Kidney (tissue), 14 donors: ENCODE measurements around the gene UBE2D2. TPM values are rescaled to one million over a fixed set of nuclear protein-coding genes. Genes with fewer than 3 reads are reported as not detected.

Source experiments
- DNase-seq, 5 donors: peaks; one replicate each; pipeline ENCODE4 v3.0.0-alpha.2; 2013 to 2020
- FAIRE-seq: peaks from 2 replicates; lab custom pipeline; 2012; peaks lifted over from hg19 to GRCh38; lab: Jason Lieb, UNC
- H3K27ac ChIP-seq, 2 donors: one replicate each; pipeline ENCODE4 v1.7.0; 2013; ENCODE audit warnings: low read depth in 2 of 2, low read length in 2 of 2, inconsistent platforms in 1 of 2
- H3K27me3 ChIP-seq: one replicate; pipeline ENCODE4 v1.7.1; 2013; ENCODE audit warnings: low read length, inconsistent platforms; ENCODE audit not compliant: control insufficient read depth, insufficient read depth
- H3K36me3 ChIP-seq, 3 donors: one replicate each; pipeline versions ENCODE4 v1.7.0 to v1.7.1; 2013; ENCODE audit warnings: low read length in 3 of 3, control low read depth in 1 of 3, inconsistent platforms in 1 of 3; ENCODE audit not compliant: insufficient read depth in 3 of 3, control insufficient read depth in 2 of 3
- H3K4me1 ChIP-seq, 3 donors: one replicate each; pipeline versions ENCODE4 v1.7.0 to v1.7.1; 2013; ENCODE audit warnings: low read length in 3 of 3, inconsistent platforms in 1 of 3, low read depth in 1 of 3; ENCODE audit not compliant: control insufficient read depth in 2 of 3, insufficient read depth in 2 of 3
- H3K4me3 ChIP-seq, 3 donors: one replicate each; pipeline versions ENCODE4 v1.7.0 to v1.8.1; 2013; ENCODE audit warnings: low read length in 3 of 3, control low read depth in 1 of 3, inconsistent platforms in 1 of 3
- H3K9ac ChIP-seq, 3 donors: one replicate each; pipeline versions ENCODE4 v1.7.0 to v1.7.1; 2013; ENCODE audit warnings: low read length in 3 of 3, control low read depth in 1 of 3, inconsistent platforms in 1 of 3
- H3K9me3 ChIP-seq, 3 donors: one replicate each; pipeline versions ENCODE4 v1.7.0 to v1.7.1; 2013; ENCODE audit warnings: low read length in 3 of 3, control low read depth in 1 of 3, inconsistent platforms in 1 of 3; ENCODE audit not compliant: control insufficient read depth in 2 of 3, insufficient read depth in 1 of 3
- CTCF ChIP-seq: IDR thresholded peaks from 3 replicates; pipeline ENCODE4 v1.5.1; 2012; ENCODE audit warnings: mild to moderate bottlenecking, moderate library complexity, borderline replicate concordance; ENCODE audit not compliant: insufficient read depth; ENCODE audit errors: extremely low read depth
- intact Hi-C: fragments of 100-400 bp; cut with DNase I; formaldehyde crosslinking; loops from one replicate; pipeline ENCODE4 v1.11.1; 2022
- polyA plus RNA-seq: library from polyadenylated mRNA; stranded (reverse); fragments of 350-450 nt; fragmentation: Illumina TruSeq; extraction: RNeasy Lipid Tissue Mini Kit (QIAGEN cat#74804); gene quantifications from one replicate; pipeline ENCODE4 v1.2.3, GENCODE V29; 2014; ENCODE audit warnings: low read depth, low replicate concordance; ENCODE audit not compliant: insufficient read depth
- total RNA-seq: library from RNA; stranded (reverse); fragmentation: NEBNext Ultra II Directional; extraction: Animal tissue kit (Norgen Biotek cat#: 25700); gene quantifications from one replicate; pipeline ENCODE4 v1.2.1, GENCODE V29; 2021
- donor health status: control.
- donor health status: control.
- donor health status: control.
- donor health status: control.
- donor health status: control.
- donor health status: DM: yes; HTN: yes; CAD: no.
- donor health status: Normal renal cell carcinoma (clear cell type).

Gene UBE2D2
- total and polyA plus RNA-seq, 2 donors from 2014 or later: 118 to 131 TPM

- H3K9me3 ChIP-seq: no peaks in the 10 kb centered on the region
- peak; percentile 76 to 89 (median 82) for DNase-seq
- peak overlapping the region; percentile 93 for H3K27ac ChIP-seq
- no peak for FAIRE-seq
- peaks cover 0 to 5% (median 2%) of the 10 kb centered on the region in 3 donors for H3K36me3 ChIP-seq
- no peak for TF ChIP-seq CTCF
- H3K4me3 ChIP-seq: peak overlapping the region in 1 of 3 donors; percentile 40
- peak overlapping the region in 2 of 3 donors; percentile 13 to 72 for H3K9ac ChIP-seq
- intact Hi-C loops: no loop called here
- H3K4me1 ChIP-seq: peaks cover 8 to 79% (median 65%) of the 10 kb centered on the region in 3 donors
- H3K27me3 ChIP-seq: no peaks in the 10 kb centered on the region
These were observed 110.1 kb downstream of the UBE2D2 start for GRCh38 chr5:139671096-139671841.

- peaks cover 0 to 11% (median 6%) of the 10 kb centered on the region in 3 donors for H3K36me3 ChIP-seq
- H3K4me3 ChIP-seq: no peak overlapping the region
- no peaks in the 10 kb centered on the region for H3K27me3 ChIP-seq
- H3K9me3 ChIP-seq: no peaks in the 10 kb centered on the region
- H3K9ac ChIP-seq: no peak overlapping the region
- peak overlapping the region; percentile 9 to 38 for H3K27ac ChIP-seq
- intact Hi-C loops: no loop called here
- TF ChIP-seq CTCF: no peak
- H3K4me1 ChIP-seq: peaks cover 5 to 58% (median 36%) of the 10 kb centered on the region in 3 donors
- FAIRE-seq: no peak
- DNase-seq: no peak
These were observed 114.1 kb downstream of the UBE2D2 start for GRCh38 chr5:139675213-139675612.

- intact Hi-C loops: no loop called here
- no peak for TF ChIP-seq CTCF
- Histone ChIP-seq H3K9me3 (no peaks in the 10 kb centered on the region), H3K9ac (no peak overlapping the region), H3K27ac (peak overlapping the region; percentile 9 to 38), H3K27me3 (no peaks in the 10 kb centered on the region), H3K4me3 (no peak overlapping the region), H3K4me1 (peaks cover 0 to 52% (median 29%) of the 10 kb centered on the region in 3 donors), H3K36me3 (peaks cover 0 to 13% (median 7%) of the 10 kb centered on the region in 3 donors)
- DNase-seq: peak in 1 of 5 donors; percentile 63
- no peak for FAIRE-seq
These were observed 114.7 kb downstream of the UBE2D2 start for GRCh38 chr5:139675825-139676224.
